ENCODE results near the gene RNLS.

Gene RNLS

DNA sequence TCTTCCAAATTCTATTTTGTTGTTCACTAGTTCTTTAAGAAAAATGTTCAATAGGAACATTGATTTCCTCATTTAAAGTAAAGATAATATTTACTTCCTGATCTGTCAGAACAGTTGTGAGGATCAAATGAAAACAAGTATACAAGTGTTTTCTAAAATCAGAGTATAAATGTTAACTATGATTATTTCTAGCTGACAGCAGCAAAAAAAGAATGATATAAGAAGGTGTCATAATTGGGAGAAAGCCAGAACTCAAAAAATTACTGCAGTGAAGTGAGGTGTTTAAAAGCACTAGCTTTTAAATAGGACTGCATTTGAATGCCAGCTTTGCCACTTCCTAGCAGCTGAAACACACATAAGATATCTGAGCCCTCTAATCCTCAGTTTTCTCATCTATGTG is 283.3 kb downstream of the RNLS start:
- H3K4me3 ChIP-seq (ENCODE audit: low read depth, low read length, poor library complexity, severe bottlenecking): no peak overlapping the region
- H3K9me3 ChIP-seq (ENCODE audit: low read length): no peaks in the 10 kb centered on the region
- no peaks in the 10 kb centered on the region for H3K9me2 ChIP-seq (ENCODE audit: low read depth, low read length)
- H3K27me3 ChIP-seq (ENCODE audit: insufficient read depth, low read length): no peaks in the 10 kb centered on the region
- no peak for TF ChIP-seq EZH2 (IDR thresholded peaks at IDR 0.05; ENCODE audit: borderline replicate concordance, low read length)
- TF ChIP-seq, protein P1, sequence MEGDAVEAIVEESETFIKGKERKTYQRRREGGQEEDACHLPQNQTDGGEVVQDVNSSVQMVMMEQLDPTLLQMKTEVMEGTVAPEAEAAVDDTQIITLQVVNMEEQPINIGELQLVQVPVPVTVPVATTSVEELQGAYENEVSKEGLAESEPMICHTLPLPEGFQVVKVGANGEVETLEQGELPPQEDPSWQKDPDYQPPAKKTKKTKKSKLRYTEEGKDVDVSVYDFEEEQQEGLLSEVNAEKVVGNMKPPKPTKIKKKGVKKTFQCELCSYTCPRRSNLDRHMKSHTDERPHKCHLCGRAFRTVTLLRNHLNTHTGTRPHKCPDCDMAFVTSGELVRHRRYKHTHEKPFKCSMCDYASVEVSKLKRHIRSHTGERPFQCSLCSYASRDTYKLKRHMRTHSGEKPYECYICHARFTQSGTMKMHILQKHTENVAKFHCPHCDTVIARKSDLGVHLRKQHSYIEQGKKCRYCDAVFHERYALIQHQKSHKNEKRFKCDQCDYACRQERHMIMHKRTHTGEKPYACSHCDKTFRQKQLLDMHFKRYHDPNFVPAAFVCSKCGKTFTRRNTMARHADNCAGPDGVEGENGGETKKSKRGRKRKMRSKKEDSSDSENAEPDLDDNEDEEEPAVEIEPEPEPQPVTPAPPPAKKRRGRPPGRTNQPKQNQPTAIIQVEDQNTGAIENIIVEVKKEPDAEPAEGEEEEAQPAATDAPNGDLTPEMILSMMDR (IDR thresholded peaks at IDR 0.05; ENCODE audit: low read length): no peak
- peaks cover 50% of the 10 kb centered on the region for H3K36me3 ChIP-seq (ENCODE audit: insufficient read depth, low read length)
- no peaks in the 10 kb centered on the region for H3F3A ChIP-seq (ENCODE audit: insufficient read depth, low read length)
- no peak overlapping the region for H3K27ac ChIP-seq (ENCODE audit: low read depth, low read length, poor library complexity, severe bottlenecking)
- no peak overlapping the region for H3K4me2 ChIP-seq (ENCODE audit: low read length)
- H3K9ac ChIP-seq (ENCODE audit: low read length): no peak overlapping the region
- H3K79me2 ChIP-seq (ENCODE audit: insufficient read depth, low read length): no peaks in the 10 kb centered on the region
- no peaks in the 10 kb centered on the region for H3K4me1 ChIP-seq (ENCODE audit: insufficient read depth, low read length, severe bottlenecking)
- H4K20me1 ChIP-seq (ENCODE audit: insufficient read depth, low read length): no peaks in the 10 kb centered on the region
- no peak overlapping the region for H2AFZ ChIP-seq (ENCODE audit: low read length)

DNA sequence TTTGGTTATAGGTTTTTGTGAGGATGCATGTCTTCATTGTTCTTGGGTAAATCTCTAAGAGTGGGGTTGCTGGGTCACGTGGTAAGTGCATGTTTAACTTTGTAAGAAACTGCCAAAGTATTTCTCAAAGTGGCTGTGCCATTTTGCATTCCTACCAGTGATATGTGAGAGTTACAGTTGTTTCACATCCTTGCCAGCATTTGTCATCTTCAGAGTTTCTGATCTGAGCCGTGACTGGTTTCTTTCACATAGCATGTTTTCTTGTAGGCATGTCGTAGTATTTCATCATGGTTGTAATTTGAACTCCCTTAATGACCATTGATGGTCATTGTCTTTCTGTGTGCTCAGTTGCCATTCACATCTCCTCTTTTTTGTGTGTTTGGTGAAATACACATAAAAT is 286.0 kb downstream of the RNLS start:
- Histone ChIP-seq H3K4me3 (ENCODE audit: low read depth, low read length, poor library complexity, severe bottlenecking) (no peak overlapping the region), H3K9me3 (ENCODE audit: low read length) (no peaks in the 10 kb centered on the region), H2AFZ (ENCODE audit: low read length) (no peak overlapping the region), H3K79me2 (ENCODE audit: insufficient read depth, low read length) (no peaks in the 10 kb centered on the region), H3F3A (ENCODE audit: insufficient read depth, low read length) (no peaks in the 10 kb centered on the region), H3K36me3 (ENCODE audit: insufficient read depth, low read length) (peaks cover 32% of the 10 kb centered on the region), H3K4me2 (ENCODE audit: low read length) (no peak overlapping the region), H3K27ac (ENCODE audit: low read depth, low read length, poor library complexity, severe bottlenecking) (no peak overlapping the region), H4K20me1 (ENCODE audit: insufficient read depth, low read length) (no peaks in the 10 kb centered on the region), H3K9me2 (ENCODE audit: low read depth, low read length) (no peaks in the 10 kb centered on the region), H3K27me3 (ENCODE audit: insufficient read depth, low read length) (no peaks in the 10 kb centered on the region), H3K4me1 (ENCODE audit: insufficient read depth, low read length, severe bottlenecking) (no peaks in the 10 kb centered on the region), H3K9ac (ENCODE audit: low read length) (no peak overlapping the region)
- TF ChIP-seq, protein P1 (IDR thresholded peaks at IDR 0.05; ENCODE audit: low read length): no peak
- TF ChIP-seq EZH2 (IDR thresholded peaks at IDR 0.05; ENCODE audit: borderline replicate concordance, low read length): no peak

DNA sequence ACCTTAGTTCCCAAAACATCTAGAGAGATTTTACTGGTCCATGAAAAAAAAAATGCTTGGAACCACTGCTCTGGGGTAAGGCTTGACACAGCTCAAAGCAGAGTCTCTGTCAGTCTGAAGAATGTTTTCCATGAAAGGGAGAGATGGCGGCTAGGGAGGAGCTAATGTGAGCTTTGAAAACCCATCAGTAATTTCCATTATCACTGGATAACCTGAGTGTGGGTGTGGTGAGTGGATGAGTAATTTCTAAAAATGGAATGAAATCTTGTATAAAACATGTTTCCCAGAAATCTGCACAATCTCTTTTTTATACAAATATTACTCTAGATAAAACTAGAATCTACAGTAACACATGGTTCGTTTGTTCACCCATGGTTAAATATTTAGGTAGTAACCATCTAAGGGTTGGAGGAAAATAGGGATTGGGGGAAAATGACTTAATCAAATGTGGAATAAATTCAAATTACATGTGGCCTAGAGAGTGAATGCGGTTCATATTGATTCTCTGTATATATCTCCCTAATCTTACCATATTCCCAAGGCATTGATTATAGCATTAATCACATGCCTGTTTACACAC is 289.4 kb downstream of the RNLS start:
- TF ChIP-seq, protein P1 (IDR thresholded peaks at IDR 0.05; ENCODE audit: low read length): no peak
- no peak for TF ChIP-seq EZH2 (IDR thresholded peaks at IDR 0.05; ENCODE audit: borderline replicate concordance, low read length)
- Histone ChIP-seq H3K4me1 (ENCODE audit: insufficient read depth, low read length, severe bottlenecking) (peaks cover 10% of the 10 kb centered on the region), H3K9me3 (ENCODE audit: low read length) (no peaks in the 10 kb centered on the region), H3K4me2 (ENCODE audit: low read length) (no peak overlapping the region), H4K20me1 (ENCODE audit: insufficient read depth, low read length) (no peaks in the 10 kb centered on the region), H3K9me2 (ENCODE audit: low read depth, low read length) (no peaks in the 10 kb centered on the region), H3K4me3 (ENCODE audit: low read depth, low read length, poor library complexity, severe bottlenecking) (no peak overlapping the region), H3K9ac (ENCODE audit: low read length) (no peak overlapping the region), H3K27ac (ENCODE audit: low read depth, low read length, poor library complexity, severe bottlenecking) (no peak overlapping the region), H2AFZ (ENCODE audit: low read length) (no peak overlapping the region), H3K27me3 (ENCODE audit: insufficient read depth, low read length) (no peaks in the 10 kb centered on the region), H3K36me3 (ENCODE audit: insufficient read depth, low read length) (peaks cover 15% of the 10 kb centered on the region), H3K79me2 (ENCODE audit: insufficient read depth, low read length) (no peaks in the 10 kb centered on the region), H3F3A (ENCODE audit: insufficient read depth, low read length) (no peaks in the 10 kb centered on the region)

Measured in OCI-LY1 (cell line).